Activated naive CD4-positive, alpha-beta T cell treated with anti-CD3 and anti-CD28 coated beads, Interleukin-2, amount 50 U/mL, for 24 hours (primary cell): ENCODE data around the gene PSAP.

Experiments
- H3K27ac Mint-ChIP-seq: one replicate; pipeline ENCODE4 v1.8.0; 2021; ENCODE audit warnings: mild to moderate bottlenecking, mixed read lengths
- H3K27me3 Mint-ChIP-seq: one replicate; pipeline ENCODE4 v1.8.0; 2021; ENCODE audit warnings: mixed read lengths
- H3K36me3 Mint-ChIP-seq: one replicate; pipeline ENCODE4 v1.8.0; 2021; ENCODE audit warnings: mixed read lengths
- H3K4me1 Mint-ChIP-seq: one replicate; pipeline ENCODE4 v1.8.0; 2021; ENCODE audit warnings: mixed read lengths
- H3K4me3 Mint-ChIP-seq: one replicate; pipeline ENCODE4 v1.8.0; 2021; ENCODE audit warnings: mild to moderate bottlenecking, mixed read lengths
- H3K9me3 Mint-ChIP-seq: one replicate; pipeline ENCODE4 v1.8.0; 2021; ENCODE audit warnings: mixed read lengths

PSAP gene

GRCh38 chr10:71799608-71800453 is 51.2 kb downstream of the PSAP start:
- Mint-ChIP-seq H3K27me3 (no peaks in the 10 kb centered on the region), H3K4me1 (peaks cover 10% of the 10 kb centered on the region), H3K4me3 (no peak overlapping the region), H3K27ac (no peak overlapping the region), H3K36me3 (no peaks in the 10 kb centered on the region), H3K9me3 (no peaks in the 10 kb centered on the region)

- no peaks in the 10 kb centered on the region for H3K9me3 Mint-ChIP-seq
- H3K4me3 Mint-ChIP-seq, result no peak overlapping the region
- no peaks in the 10 kb centered on the region for H3K36me3 Mint-ChIP-seq
- no peak overlapping the region for H3K27ac Mint-ChIP-seq
- H3K27me3 Mint-ChIP-seq, result no peaks in the 10 kb centered on the region
- peaks cover 10% of the 10 kb centered on the region for H3K4me1 Mint-ChIP-seq
Measured at GRCh38 chr10:71799112-71799511, 51.9 kb downstream of the PSAP start.

- H3K4me3 Mint-ChIP-seq, result no peak overlapping the region
- H3K27me3 Mint-ChIP-seq, result no peaks in the 10 kb centered on the region
- H3K4me1 Mint-ChIP-seq, result peaks cover 10% of the 10 kb centered on the region
- H3K27ac Mint-ChIP-seq, result no peak overlapping the region
- H3K9me3 Mint-ChIP-seq, result no peaks in the 10 kb centered on the region
- peaks cover 2% of the 10 kb centered on the region for H3K36me3 Mint-ChIP-seq
Measured at GRCh38 chr10:71798308-71798624, 52.8 kb downstream of the PSAP start.

GRCh38 chr10:71797533-71798307 is 53.3 kb downstream of the PSAP start:
- Mint-ChIP-seq H3K27me3 (no peaks in the 10 kb centered on the region), H3K4me3 (no peak overlapping the region), H3K4me1 (peaks cover 10% of the 10 kb centered on the region), H3K36me3 (peaks cover 2% of the 10 kb centered on the region), H3K9me3 (no peaks in the 10 kb centered on the region), H3K27ac (no peak overlapping the region)

- Mint-ChIP-seq H3K9me3 (no peaks in the 10 kb centered on the region), H3K36me3 (peaks cover 2% of the 10 kb centered on the region), H3K27ac (no peak overlapping the region), H3K4me3 (no peak overlapping the region), H3K27me3 (no peaks in the 10 kb centered on the region), H3K4me1 (peaks cover 10% of the 10 kb centered on the region)
Measured at GRCh38 chr10:71796749-71797405, 54.2 kb downstream of the PSAP start.

GRCh38 chr10:71795248-71795647 is 55.8 kb downstream of the PSAP start:
- Mint-ChIP-seq H3K9me3 (no peaks in the 10 kb centered on the region), H3K4me1 (peaks cover 13% of the 10 kb centered on the region), H3K4me3 (no peak overlapping the region), H3K27ac (no peak overlapping the region), H3K27me3 (no peaks in the 10 kb centered on the region), H3K36me3 (peaks cover 2% of the 10 kb centered on the region)

GRCh38 chr10:71790749-71791440 is 60.2 kb downstream of the PSAP start:
- no peak overlapping the region for H3K4me3 Mint-ChIP-seq
- H3K36me3 Mint-ChIP-seq, result peaks cover 2% of the 10 kb centered on the region
- no peaks in the 10 kb centered on the region for H3K9me3 Mint-ChIP-seq
- no peaks in the 10 kb centered on the region for H3K27me3 Mint-ChIP-seq
- no peak overlapping the region for H3K27ac Mint-ChIP-seq
- H3K4me1 Mint-ChIP-seq, result peaks cover 4% of the 10 kb centered on the region

GRCh38 chr10:71789871-71790270 is 61.2 kb downstream of the PSAP start:
- H3K36me3 Mint-ChIP-seq, result peaks cover 2% of the 10 kb centered on the region
- H3K9me3 Mint-ChIP-seq, result no peaks in the 10 kb centered on the region
- no peaks in the 10 kb centered on the region for H3K27me3 Mint-ChIP-seq
- H3K27ac Mint-ChIP-seq, result no peak overlapping the region
- no peak overlapping the region for H3K4me3 Mint-ChIP-seq
- H3K4me1 Mint-ChIP-seq, result peaks cover 4% of the 10 kb centered on the region

- H3K27me3 Mint-ChIP-seq, result no peaks in the 10 kb centered on the region
- H3K4me3 Mint-ChIP-seq, result no peak overlapping the region
- peaks cover 4% of the 10 kb centered on the region for H3K4me1 Mint-ChIP-seq
- no peak overlapping the region for H3K27ac Mint-ChIP-seq
- peaks cover 2% of the 10 kb centered on the region for H3K36me3 Mint-ChIP-seq
- H3K9me3 Mint-ChIP-seq, result no peaks in the 10 kb centered on the region
Measured at GRCh38 chr10:71788954-71789353, 62.1 kb downstream of the PSAP start.

- no peaks in the 10 kb centered on the region for H3K9me3 Mint-ChIP-seq
- no peaks in the 10 kb centered on the region for H3K36me3 Mint-ChIP-seq
- H3K27ac Mint-ChIP-seq, result no peak overlapping the region
- no peaks in the 10 kb centered on the region for H3K27me3 Mint-ChIP-seq
- H3K4me3 Mint-ChIP-seq, result no peak overlapping the region
- H3K4me1 Mint-ChIP-seq, result no peaks in the 10 kb centered on the region
Measured at GRCh38 chr10:71784679-71785272, 66.3 kb downstream of the PSAP start.

GRCh38 chr10:71783917-71784678 is 67.0 kb downstream of the PSAP start:
- H3K27me3 Mint-ChIP-seq, result no peaks in the 10 kb centered on the region
- no peaks in the 10 kb centered on the region for H3K4me1 Mint-ChIP-seq
- no peaks in the 10 kb centered on the region for H3K9me3 Mint-ChIP-seq
- no peak overlapping the region for H3K27ac Mint-ChIP-seq
- no peaks in the 10 kb centered on the region for H3K36me3 Mint-ChIP-seq
- no peak overlapping the region for H3K4me3 Mint-ChIP-seq

- H3K27ac Mint-ChIP-seq, result no peak overlapping the region
- H3K4me3 Mint-ChIP-seq, result no peak overlapping the region
- no peaks in the 10 kb centered on the region for H3K36me3 Mint-ChIP-seq
- no peaks in the 10 kb centered on the region for H3K9me3 Mint-ChIP-seq
- no peaks in the 10 kb centered on the region for H3K27me3 Mint-ChIP-seq
- no peaks in the 10 kb centered on the region for H3K4me1 Mint-ChIP-seq
Measured at GRCh38 chr10:71782917-71783490, 68.0 kb downstream of the PSAP start.

GRCh38 chr10:71782221-71782916 is 68.7 kb downstream of the PSAP start:
- Mint-ChIP-seq H3K4me1 (no peaks in the 10 kb centered on the region), H3K36me3 (no peaks in the 10 kb centered on the region), H3K27ac (no peak overlapping the region), H3K4me3 (no peak overlapping the region), H3K9me3 (no peaks in the 10 kb centered on the region), H3K27me3 (no peaks in the 10 kb centered on the region)

GRCh38 chr10:71780719-71781118 is 70.3 kb downstream of the PSAP start:
- Mint-ChIP-seq H3K4me1 (peaks cover 12% of the 10 kb centered on the region), H3K27me3 (no peaks in the 10 kb centered on the region), H3K9me3 (no peaks in the 10 kb centered on the region), H3K27ac (peak overlapping the region; percentile 57), H3K4me3 (no peak overlapping the region), H3K36me3 (no peaks in the 10 kb centered on the region)
